ENCODE results near the gene CLC.

The CLC gene

GRCh38 chr19:39746836-39747529, 9.2 kb upstream of the CLC start:
- in situ Hi-C loops (cut with HindIII; ENCODE audit: low sequenced_read_pairs), result no loop called here
- TF ChIP-seq, protein P1, sequence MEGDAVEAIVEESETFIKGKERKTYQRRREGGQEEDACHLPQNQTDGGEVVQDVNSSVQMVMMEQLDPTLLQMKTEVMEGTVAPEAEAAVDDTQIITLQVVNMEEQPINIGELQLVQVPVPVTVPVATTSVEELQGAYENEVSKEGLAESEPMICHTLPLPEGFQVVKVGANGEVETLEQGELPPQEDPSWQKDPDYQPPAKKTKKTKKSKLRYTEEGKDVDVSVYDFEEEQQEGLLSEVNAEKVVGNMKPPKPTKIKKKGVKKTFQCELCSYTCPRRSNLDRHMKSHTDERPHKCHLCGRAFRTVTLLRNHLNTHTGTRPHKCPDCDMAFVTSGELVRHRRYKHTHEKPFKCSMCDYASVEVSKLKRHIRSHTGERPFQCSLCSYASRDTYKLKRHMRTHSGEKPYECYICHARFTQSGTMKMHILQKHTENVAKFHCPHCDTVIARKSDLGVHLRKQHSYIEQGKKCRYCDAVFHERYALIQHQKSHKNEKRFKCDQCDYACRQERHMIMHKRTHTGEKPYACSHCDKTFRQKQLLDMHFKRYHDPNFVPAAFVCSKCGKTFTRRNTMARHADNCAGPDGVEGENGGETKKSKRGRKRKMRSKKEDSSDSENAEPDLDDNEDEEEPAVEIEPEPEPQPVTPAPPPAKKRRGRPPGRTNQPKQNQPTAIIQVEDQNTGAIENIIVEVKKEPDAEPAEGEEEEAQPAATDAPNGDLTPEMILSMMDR (IDR thresholded peaks at IDR 0.05; ENCODE audit: low read depth, low read length, missing control alignments), result no peak
- no peak for DNase-seq (ENCODE audit: low read depth)
- no peak overlapping the region for H3K4me3 ChIP-seq (ENCODE audit: low read depth, low read length)

DNA sequence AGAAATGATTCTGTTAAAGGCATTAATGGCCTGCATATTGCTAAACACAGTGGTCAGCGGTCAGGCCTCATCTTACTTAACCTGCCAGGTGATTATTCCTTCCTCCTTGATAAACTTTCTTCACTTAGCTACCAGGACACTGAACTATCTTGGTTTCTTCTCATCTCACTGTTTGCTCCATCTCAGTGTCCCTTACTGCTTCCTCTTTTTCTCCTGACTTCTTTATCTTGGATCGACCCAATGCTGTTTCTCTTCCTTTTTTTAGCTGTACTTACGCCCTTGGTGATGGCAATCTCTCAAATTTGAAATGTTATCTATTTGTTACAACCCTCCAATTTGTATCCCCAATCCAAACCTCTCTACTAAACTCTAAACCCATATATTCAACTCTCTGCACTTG, 7.8 kb upstream of the CLC start:
- TF ChIP-seq, protein P1 (IDR thresholded peaks at IDR 0.05; ENCODE audit: low read depth, low read length, missing control alignments), result no peak
- in situ Hi-C loops (cut with HindIII; ENCODE audit: low sequenced_read_pairs), result no loop called here
- no peak overlapping the region for H3K4me3 ChIP-seq (ENCODE audit: low read depth, low read length)
- DNase-seq (ENCODE audit: low read depth), result no peak

- H3K4me3 ChIP-seq (ENCODE audit: low read depth, low read length), result no peak overlapping the region
- in situ Hi-C loops (cut with HindIII; ENCODE audit: low sequenced_read_pairs), result no loop called here
- no peak for DNase-seq (ENCODE audit: low read depth)
- TF ChIP-seq, protein P1 (IDR thresholded peaks at IDR 0.05; ENCODE audit: low read depth, low read length, missing control alignments), result no peak
Observed at GRCh38 chr19:39740395-39740794, 2.6 kb upstream of the CLC start.

DNA sequence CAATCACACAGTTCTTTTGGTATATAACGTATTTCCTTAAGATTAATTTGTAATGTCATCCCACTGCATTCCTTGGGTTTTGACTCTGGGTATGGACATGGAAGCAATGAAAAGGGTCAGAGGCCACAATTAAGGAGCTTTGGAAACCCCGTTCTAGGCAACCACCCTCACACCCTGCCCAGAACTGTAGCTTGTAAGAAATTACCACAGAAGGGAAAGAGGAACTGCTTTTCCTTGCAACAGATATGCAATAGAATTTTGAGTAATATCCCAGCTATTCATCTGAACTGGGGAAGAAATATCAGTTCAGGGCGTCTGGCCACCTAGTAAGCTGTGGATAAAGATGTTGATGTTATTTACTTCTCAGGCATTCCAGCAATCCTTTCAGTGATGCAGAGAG, 985 bp upstream of the CLC start:
- no peak for DNase-seq (ENCODE audit: low read depth)
- in situ Hi-C loops (cut with HindIII; ENCODE audit: low sequenced_read_pairs), result no loop called here
- no peak overlapping the region for H3K4me3 ChIP-seq (ENCODE audit: low read depth, low read length)
- TF ChIP-seq, protein P1 (IDR thresholded peaks at IDR 0.05; ENCODE audit: low read depth, low read length, missing control alignments), result no peak

- no peak for DNase-seq (ENCODE audit: low read depth)
- in situ Hi-C loops (cut with HindIII; ENCODE audit: low sequenced_read_pairs), result no loop called here
- H3K4me3 ChIP-seq (ENCODE audit: low read depth, low read length), result no peak overlapping the region
- TF ChIP-seq, protein P1 (IDR thresholded peaks at IDR 0.05; ENCODE audit: low read depth, low read length, missing control alignments), result no peak
Observed at GRCh38 chr19:39737351-39737750, 478 bp downstream of the CLC start.

DNA sequence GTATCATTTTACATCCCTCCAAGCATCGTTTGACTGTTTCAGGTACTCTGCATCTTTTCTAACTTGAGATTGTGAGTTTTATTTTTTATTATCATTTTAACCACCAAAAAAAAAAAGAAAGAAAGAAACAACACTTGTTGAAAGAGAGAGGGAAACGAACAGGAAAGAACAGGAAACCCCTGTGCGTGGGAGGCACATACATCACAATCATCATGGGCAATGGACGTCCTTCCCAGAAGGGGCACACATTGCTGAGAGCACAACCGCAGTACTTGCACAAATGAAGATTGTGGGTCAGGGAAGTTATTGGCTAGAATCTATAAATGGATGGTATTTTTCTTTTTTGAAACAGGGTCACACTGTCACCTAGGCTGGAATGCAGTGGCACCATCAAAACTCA, 1.7 kb downstream of the CLC start:
- H3K4me3 ChIP-seq (ENCODE audit: low read depth, low read length), result no peak overlapping the region
- in situ Hi-C loops (cut with HindIII; ENCODE audit: low sequenced_read_pairs), result no loop called here
- TF ChIP-seq, protein P1 (IDR thresholded peaks at IDR 0.05; ENCODE audit: low read depth, low read length, missing control alignments), result no peak
- DNase-seq (ENCODE audit: low read depth), result no peak

Measured in astrocyte of the cerebellum (primary cell).